Fibroblast of upper back skin (primary cell): ENCODE data around the gene ACAN.

ENCODE experiments used
- DNase-seq: peaks from one replicate; pipeline ENCODE4 v3.0.0-alpha.2; 2013

Gene ACAN

GRCh38 chr15:88880944-88881740 lies 77.9 kb downstream of the ACAN start:
- no peak for DNase-seq

- no peak for DNase-seq
Measured at GRCh38 chr15:88881775-88882174, 78.5 kb downstream of the ACAN start.

- peak; percentile 39 for DNase-seq
Measured at GRCh38 chr15:88882785-88883184, 79.5 kb downstream of the ACAN start.

- DNase-seq, result no peak
Measured at GRCh38 chr15:88887068-88887580, 83.9 kb downstream of the ACAN start.

GRCh38 chr15:88888719-88889118 lies 85.5 kb downstream of the ACAN start:
- DNase-seq, result no peak

GRCh38 chr15:88890495-88890894 lies 87.3 kb downstream of the ACAN start:
- peak; percentile 37 for DNase-seq

- DNase-seq, result no peak
Measured at GRCh38 chr15:88891540-88892254, 88.5 kb downstream of the ACAN start.

- no peak for DNase-seq
Measured at GRCh38 chr15:88894348-88894818, 91.1 kb downstream of the ACAN start.

GRCh38 chr15:88894819-88895767 lies 91.9 kb downstream of the ACAN start, which contains the start of gene HAPLN3:
HAPLN3 (minus strand) TSS chr15:88895544; CDS start chr15:88887298, 8,246 bp downstream.
- no peak for DNase-seq

GRCh38 chr15:88896333-88897033 lies 93.2 kb downstream of the ACAN start:
- no peak for DNase-seq

GRCh38 chr15:88897142-88897455 lies 93.9 kb downstream of the ACAN start:
- DNase-seq, result no peak

- peak; percentile 83 for DNase-seq
Measured at GRCh38 chr15:88897456-88898194, 94.4 kb downstream of the ACAN start.

GRCh38 chr15:88898736-88899135 lies 95.5 kb downstream of the ACAN start:
- DNase-seq, result no peak

GRCh38 chr15:88899251-88899650 lies 96.0 kb downstream of the ACAN start:
- no peak for DNase-seq

GRCh38 chr15:88900309-88900981 lies 97.2 kb downstream of the ACAN start:
- DNase-seq, result peak; percentile 43

- no peak for DNase-seq
Measured at GRCh38 chr15:88900982-88901418, 97.8 kb downstream of the ACAN start.

GRCh38 chr15:88901508-88902220 lies 98.4 kb downstream of the ACAN start:
- DNase-seq, result no peak

- no peak for DNase-seq
Measured at GRCh38 chr15:88902221-88902835, 99.1 kb downstream of the ACAN start.

GRCh38 chr15:88902846-88903245 lies 99.6 kb downstream of the ACAN start:
- DNase-seq, result no peak

- DNase-seq, result no peak
Measured at GRCh38 chr15:88904257-88904623, 101.0 kb downstream of the ACAN start.
